Fibroblast of lung (primary cell): ENCODE data around the gene PADI2. TPM values are rescaled to one million over a fixed set of nuclear protein-coding genes. Genes with fewer than 3 reads are reported as not detected.

Source experiments
- DNase-seq, 2 donors: peaks; one replicate each; pipeline versions ENCODE4 v3.0.0 to v3.0.0-alpha.2; 2010; ENCODE audit warnings: low read depth in 2 of 2
- H2AFZ ChIP-seq: 2 replicates; pipeline ENCODE4 v1.5.1; 2012; ENCODE audit warnings: low read length, control low read depth, inconsistent platforms
- H3K27ac ChIP-seq: 2 replicates; pipeline ENCODE4 v1.5.1; 2011; ENCODE audit warnings: low read length, control low read depth; ENCODE audit not compliant: insufficient read depth
- H3K27me3 ChIP-seq: 2 replicates; pipeline ENCODE4 v1.5.1; 2011; ENCODE audit warnings: mild to moderate bottlenecking, low read length; ENCODE audit not compliant: control insufficient read depth, insufficient read depth
- H3K36me3 ChIP-seq: 2 replicates; pipeline ENCODE4 v1.5.1; 2011; ENCODE audit warnings: low read length; ENCODE audit not compliant: control insufficient read depth, insufficient read depth
- H3K4me1 ChIP-seq: 2 replicates; pipeline ENCODE4 v1.5.1; 2011; ENCODE audit warnings: low read length; ENCODE audit not compliant: control insufficient read depth, insufficient read depth; ENCODE audit errors: extremely low read depth
- H3K4me2 ChIP-seq: 2 replicates; pipeline ENCODE4 v1.5.1; 2011; ENCODE audit warnings: low read length, control low read depth; ENCODE audit not compliant: insufficient read depth; ENCODE audit errors: extremely low read depth
- H3K4me3 ChIP-seq, 4 experiments: fragments of 200-600 bp in 1 of 4; sonication (generic) in 1 of 4; replicated peaks in 1 of 4; 2 replicates each; pipeline ENCODE4 v1.5.1; 2011 to 2016; ENCODE audit warnings: low read length in 4 of 4, low read depth in 3 of 4, mild to moderate bottlenecking in 3 of 4, control low read depth in 2 of 4, inconsistent platforms in 1 of 4, mixed read lengths in 1 of 4; ENCODE audit not compliant: insufficient read depth in 1 of 4; ENCODE audit errors: control extremely low read depth in 1 of 4
- H3K79me2 ChIP-seq: 2 replicates; pipeline ENCODE4 v1.5.1; 2012; ENCODE audit warnings: mild to moderate bottlenecking, low read length, inconsistent platforms; ENCODE audit not compliant: control insufficient read depth, insufficient read depth
- H3K9ac ChIP-seq: 2 replicates; pipeline ENCODE4 v1.5.1; 2011; ENCODE audit warnings: mild to moderate bottlenecking, low read length, control low read depth; ENCODE audit not compliant: insufficient read depth
- H3K9me3 ChIP-seq: 2 replicates; pipeline ENCODE4 v1.5.1; 2012; ENCODE audit warnings: low read depth, low read length; ENCODE audit not compliant: control insufficient read depth, insufficient read depth
- H4K20me1 ChIP-seq: 2 replicates; pipeline ENCODE4 v1.5.1; 2011; ENCODE audit warnings: low read length; ENCODE audit not compliant: control insufficient read depth, insufficient read depth; ENCODE audit errors: extremely low read depth
- EZH2 ChIP-seq: IDR thresholded peaks from 2 replicates; pipeline ENCODE4 v1.5.1; 2012; ENCODE audit warnings: low read length, control low read depth, mild to moderate bottlenecking; ENCODE audit errors: missing control alignments
- polyA plus RNA-seq, 2 donors: library from polyadenylated mRNA; depleted of rRNA in 1 of 2; stranded (reverse) in 1 of 2; unstranded in 1 of 2; fragments of >200 nt; gene quantifications; 2 replicates each; pipeline ENCODE4 v1.2.1, GENCODE V29; 2011 to 2012; ENCODE audit warnings: missing spikeins in 1 of 2
- total RNA-seq: library from RNA; depleted of rRNA; stranded (reverse); fragments of >200 nt; gene quantifications from 2 replicates; pipeline ENCODE4 v1.2.1, GENCODE V29; 2014
- TF ChIP-seq, protein P1 (sequence below), 2 donors: IDR thresholded peaks in 1 of 2; conservative IDR thresholded peaks in 1 of 2; 1 replicate in 1 of 2; 2 replicates in 1 of 2; pipeline ENCODE4 v1.5.1; 2011 to 2012; ENCODE audit warnings: low read length in 2 of 2, control low read depth in 1 of 2, inconsistent platforms in 1 of 2, low read depth in 1 of 2, mild to moderate bottlenecking in 1 of 2

The PADI2 gene
- total and polyA plus RNA-seq, 2 donors (not counting 1 experiment from before 2014, with no cell fraction given) = 0.03 TPM; not detected in 1

DNA sequence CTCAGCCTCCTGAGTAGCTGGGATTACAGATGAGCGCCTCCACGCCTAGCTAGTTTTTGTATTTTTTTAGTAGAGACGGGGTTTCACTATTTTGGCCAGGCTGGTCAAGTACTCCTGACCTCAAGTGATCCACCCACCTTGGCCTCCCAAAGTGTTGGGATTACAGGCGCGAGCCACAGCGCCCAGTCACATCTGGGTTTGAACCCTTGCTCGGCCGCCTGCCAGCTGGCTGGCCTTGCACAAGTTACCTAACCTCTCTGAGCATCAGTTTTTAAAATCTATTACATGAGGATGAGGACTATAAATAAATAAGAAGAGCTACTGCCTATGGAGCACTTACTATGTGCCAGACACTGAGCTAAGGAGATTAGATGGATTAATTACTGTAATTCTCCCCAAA, 17.7 kb upstream of the PADI2 start:
- H3K27me3 ChIP-seq = no peaks in the 10 kb centered on the region
- H3K79me2 ChIP-seq = no peaks in the 10 kb centered on the region
- no peak for DNase-seq
- H4K20me1 ChIP-seq = no peaks in the 10 kb centered on the region
- no peaks in the 10 kb centered on the region for H3K4me1 ChIP-seq
- TF ChIP-seq EZH2 = no peak
- TF ChIP-seq, protein P1, sequence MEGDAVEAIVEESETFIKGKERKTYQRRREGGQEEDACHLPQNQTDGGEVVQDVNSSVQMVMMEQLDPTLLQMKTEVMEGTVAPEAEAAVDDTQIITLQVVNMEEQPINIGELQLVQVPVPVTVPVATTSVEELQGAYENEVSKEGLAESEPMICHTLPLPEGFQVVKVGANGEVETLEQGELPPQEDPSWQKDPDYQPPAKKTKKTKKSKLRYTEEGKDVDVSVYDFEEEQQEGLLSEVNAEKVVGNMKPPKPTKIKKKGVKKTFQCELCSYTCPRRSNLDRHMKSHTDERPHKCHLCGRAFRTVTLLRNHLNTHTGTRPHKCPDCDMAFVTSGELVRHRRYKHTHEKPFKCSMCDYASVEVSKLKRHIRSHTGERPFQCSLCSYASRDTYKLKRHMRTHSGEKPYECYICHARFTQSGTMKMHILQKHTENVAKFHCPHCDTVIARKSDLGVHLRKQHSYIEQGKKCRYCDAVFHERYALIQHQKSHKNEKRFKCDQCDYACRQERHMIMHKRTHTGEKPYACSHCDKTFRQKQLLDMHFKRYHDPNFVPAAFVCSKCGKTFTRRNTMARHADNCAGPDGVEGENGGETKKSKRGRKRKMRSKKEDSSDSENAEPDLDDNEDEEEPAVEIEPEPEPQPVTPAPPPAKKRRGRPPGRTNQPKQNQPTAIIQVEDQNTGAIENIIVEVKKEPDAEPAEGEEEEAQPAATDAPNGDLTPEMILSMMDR (conservative IDR thresholded peaks at IDR 0.05 in 1 of 2, IDR thresholded peaks at IDR 0.05 in 1 of 2; ENCODE audit: low read depth in 1 of 2, low read length in 2 of 2) = no peak
- H3K27ac ChIP-seq = no peak overlapping the region
- H3K4me3 ChIP-seq = no peak overlapping the region
- no peak overlapping the region for H2AFZ ChIP-seq
- H3K4me2 ChIP-seq = no peak overlapping the region
- no peak overlapping the region for H3K9ac ChIP-seq
- H3K36me3 ChIP-seq = no peaks in the 10 kb centered on the region
- no peaks in the 10 kb centered on the region for H3K9me3 ChIP-seq

DNA sequence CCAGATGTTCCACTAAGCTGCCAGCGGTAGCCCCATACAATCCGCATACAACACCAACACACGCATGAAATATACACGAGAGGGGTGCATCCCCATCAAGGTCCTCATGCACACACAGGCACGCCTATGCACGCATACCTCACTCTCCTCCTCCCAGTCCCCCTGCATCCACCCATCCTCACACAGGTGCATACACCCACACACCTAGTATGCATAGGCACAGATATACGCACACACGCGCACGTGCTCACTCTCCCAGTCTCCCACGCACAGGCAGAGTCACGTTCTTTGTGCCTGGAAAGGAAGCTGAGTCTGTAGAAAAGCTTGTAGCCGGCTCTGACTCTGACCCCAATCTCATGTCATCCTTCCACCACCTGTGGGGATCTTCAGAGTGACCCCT, 16.9 kb upstream of the PADI2 start:
- Histone ChIP-seq H3K9me3 (no peaks in the 10 kb centered on the region), H3K27ac (no peak overlapping the region), H3K79me2 (no peaks in the 10 kb centered on the region), H2AFZ (no peak overlapping the region), H3K9ac (no peak overlapping the region), H4K20me1 (no peaks in the 10 kb centered on the region), H3K4me3 (no peak overlapping the region), H3K36me3 (no peaks in the 10 kb centered on the region), H3K4me2 (no peak overlapping the region), H3K27me3 (no peaks in the 10 kb centered on the region), H3K4me1 (no peaks in the 10 kb centered on the region)
- DNase-seq = no peak
- TF ChIP-seq, protein P1 (conservative IDR thresholded peaks at IDR 0.05 in 1 of 2, IDR thresholded peaks at IDR 0.05 in 1 of 2; ENCODE audit: low read depth in 1 of 2, low read length in 2 of 2) = no peak
- no peak for TF ChIP-seq EZH2

DNA sequence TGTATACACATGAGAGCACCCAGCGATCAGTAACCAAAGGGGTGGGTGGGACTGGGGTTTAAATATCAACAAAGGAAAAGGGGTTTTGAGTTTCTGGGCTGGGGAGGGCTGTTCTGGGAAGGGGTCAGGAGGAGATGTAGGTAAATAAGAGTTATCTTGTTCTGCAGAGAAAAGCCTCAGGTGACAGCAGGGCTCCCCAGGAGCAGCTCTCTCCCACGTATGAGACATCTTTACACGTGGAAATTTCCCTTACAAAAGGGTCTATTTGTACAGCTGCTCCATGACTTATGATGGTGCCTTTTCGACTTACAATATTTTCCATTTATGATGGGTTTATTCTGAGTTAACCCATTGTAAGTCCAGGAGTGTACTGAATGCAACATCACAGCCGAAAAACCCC, 16.3 kb upstream of the PADI2 start:
- no peak overlapping the region for H3K4me2 ChIP-seq
- TF ChIP-seq EZH2 = no peak
- TF ChIP-seq, protein P1 (conservative IDR thresholded peaks at IDR 0.05 in 1 of 2, IDR thresholded peaks at IDR 0.05 in 1 of 2; ENCODE audit: low read depth in 1 of 2, low read length in 2 of 2) = no peak
- no peaks in the 10 kb centered on the region for H3K79me2 ChIP-seq
- H3K27me3 ChIP-seq = no peaks in the 10 kb centered on the region
- H3K36me3 ChIP-seq = no peaks in the 10 kb centered on the region
- no peaks in the 10 kb centered on the region for H3K9me3 ChIP-seq
- H4K20me1 ChIP-seq = no peaks in the 10 kb centered on the region
- no peak overlapping the region for H3K27ac ChIP-seq
- no peak overlapping the region for H3K9ac ChIP-seq
- no peak overlapping the region for H2AFZ ChIP-seq
- no peaks in the 10 kb centered on the region for H3K4me1 ChIP-seq
- no peak for DNase-seq
- H3K4me3 ChIP-seq = no peak overlapping the region
